ENCODE measurements around the gene TOPORS.

DNA sequence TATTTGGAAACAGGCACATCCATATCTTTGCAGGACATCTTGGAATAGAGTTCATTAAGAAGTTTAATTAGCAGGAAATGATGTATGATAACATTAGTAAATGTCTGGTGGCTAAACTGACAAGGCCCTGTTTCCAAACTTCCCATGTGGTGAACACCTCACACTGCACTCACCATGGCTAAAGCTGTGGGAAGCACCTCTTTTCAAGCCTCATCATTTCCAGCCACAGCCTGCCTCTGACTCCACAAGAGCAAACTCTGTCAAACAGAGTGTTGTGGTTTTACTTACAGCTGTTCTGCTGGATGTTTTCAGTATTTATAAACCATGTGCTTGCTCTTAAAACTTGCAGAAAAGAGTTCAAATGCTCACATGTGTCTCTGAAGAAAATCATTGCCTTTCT, 35.5 kb upstream of the TOPORS start:
- TF ChIP-seq, protein P1, sequence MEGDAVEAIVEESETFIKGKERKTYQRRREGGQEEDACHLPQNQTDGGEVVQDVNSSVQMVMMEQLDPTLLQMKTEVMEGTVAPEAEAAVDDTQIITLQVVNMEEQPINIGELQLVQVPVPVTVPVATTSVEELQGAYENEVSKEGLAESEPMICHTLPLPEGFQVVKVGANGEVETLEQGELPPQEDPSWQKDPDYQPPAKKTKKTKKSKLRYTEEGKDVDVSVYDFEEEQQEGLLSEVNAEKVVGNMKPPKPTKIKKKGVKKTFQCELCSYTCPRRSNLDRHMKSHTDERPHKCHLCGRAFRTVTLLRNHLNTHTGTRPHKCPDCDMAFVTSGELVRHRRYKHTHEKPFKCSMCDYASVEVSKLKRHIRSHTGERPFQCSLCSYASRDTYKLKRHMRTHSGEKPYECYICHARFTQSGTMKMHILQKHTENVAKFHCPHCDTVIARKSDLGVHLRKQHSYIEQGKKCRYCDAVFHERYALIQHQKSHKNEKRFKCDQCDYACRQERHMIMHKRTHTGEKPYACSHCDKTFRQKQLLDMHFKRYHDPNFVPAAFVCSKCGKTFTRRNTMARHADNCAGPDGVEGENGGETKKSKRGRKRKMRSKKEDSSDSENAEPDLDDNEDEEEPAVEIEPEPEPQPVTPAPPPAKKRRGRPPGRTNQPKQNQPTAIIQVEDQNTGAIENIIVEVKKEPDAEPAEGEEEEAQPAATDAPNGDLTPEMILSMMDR (conservative IDR thresholded peaks at IDR 0.05; ENCODE audit: low read length), result no peak
- TF ChIP-seq EZH2phosphoT487 (IDR thresholded peaks at IDR 0.05; ENCODE audit: borderline replicate concordance), result no peak

Measured in Loucy (cell line).